HCT116 (cell line): ENCODE results near the gene SH3PXD2A. TPM values are rescaled to one million over a fixed set of nuclear protein-coding genes. Genes with fewer than 3 reads are reported as not detected.

Experiments used
- ATAC-seq: fragments of 200-7000 bp; cut with Tn5 transposase; 2 replicates; pipeline ENCODE4 v1.9.1; 2020; ENCODE audit warnings: mild to moderate bottlenecking, moderate library complexity
- BruUV-seq: library from RNA; stranded (reverse); fragments of 400-500 nt; replicated peaks from 2 replicates; lab custom pipeline; 2021; lab: Mats Ljungman, UMichigan
- CTCF ChIA-PET: fragments of 300-600 bp; sonication (Branson Sonifier 250); formaldehyde crosslinking; loops from one replicate; lab custom pipeline; 2021; ENCODE audit warnings: antibody characterized with exemption; lab: Charles Lee
- POLR2A ChIA-PET: fragments of 300-600, 350-600 bp; sonication (Branson Sonifier 250); formaldehyde crosslinking; loops from one replicate; lab custom pipeline; 2021; ENCODE audit warnings: antibody characterized with exemption; lab: Charles Lee
- RAD21 ChIA-PET, 2 experiments: fragments of 300-600 bp; sonication (Branson Sonifier 250); formaldehyde crosslinking; loops; one replicate each; lab custom pipeline; 2023; ENCODE audit warnings: low total read pairs in 2 of 2; ENCODE audit not compliant: uncharacterized antibody in 2 of 2, unreplicated experiment in 2 of 2, low non-redundant PET in 1 of 2; lab: Charles Lee
- DNase-seq: peaks from one replicate; pipeline ENCODE4 v3.0.0-alpha.2; 2010; ENCODE audit warnings: low read depth, low spot score
- H2AFZ ChIP-seq: fragments of 200-600 bp; shearing (Covaris generic), sonication (generic); 2 replicates; pipeline ENCODE4 v1.6.1; 2017; ENCODE audit warnings: low read depth, mixed run types, mixed read lengths, antibody characterized with exemption, low read length; ENCODE audit not compliant: poor library complexity, severe bottlenecking
- H3K27ac ChIP-seq: 2 replicates; pipeline ENCODE4 v1.5.1; 2012; ENCODE audit warnings: low read depth, low read length
- H3K27me3 ChIP-seq: fragments of 200-600 bp; sonication (generic); 2 replicates; pipeline ENCODE4 v1.6.1; 2016; ENCODE audit warnings: mixed run types, low read length, mixed read lengths; ENCODE audit not compliant: insufficient read depth
- H3K36me3 ChIP-seq, 2 experiments: fragments of 200-500 bp in 1 of 2; fragments of 200-600 bp in 1 of 2; sonication (Bioruptor generic) in 1 of 2; sonication (generic) in 1 of 2; 2 replicates each; pipeline versions ENCODE4 v1.5.1 to v1.6.1; 2014 to 2016; ENCODE audit warnings: low read length in 2 of 2, inconsistent platforms in 1 of 2, mixed read lengths in 1 of 2, mixed run types in 1 of 2; ENCODE audit not compliant: insufficient read depth in 2 of 2, control insufficient read depth in 1 of 2
- H3K4me1 ChIP-seq, 2 experiments: fragments of 200-600 bp in 1 of 2; sonication (generic) in 1 of 2; 2 replicates each; pipeline versions ENCODE4 v1.5.1 to v1.6.1; 2012 to 2017; ENCODE audit warnings: low read length in 2 of 2, inconsistent platforms in 1 of 2, mild to moderate bottlenecking in 1 of 2, mixed read lengths in 1 of 2, mixed run types in 1 of 2, moderate library complexity in 1 of 2; ENCODE audit not compliant: insufficient read depth in 2 of 2, control insufficient read depth in 1 of 2
- H3K4me2 ChIP-seq: fragments of 200-600 bp; sonication (generic); 2 replicates; pipeline ENCODE4 v1.6.1; 2017; ENCODE audit warnings: mixed run types, low read length, mixed read lengths
- H3K4me3 ChIP-seq, 2 experiments: fragments of 200-600 bp in 1 of 2; sonication (generic) in 1 of 2; replicated peaks in 1 of 2; 2 replicates each; pipeline ENCODE4 v1.5.1; 2011 to 2016; ENCODE audit warnings: low read length in 2 of 2, control low read depth in 1 of 2, low read depth in 1 of 2, mild to moderate bottlenecking in 1 of 2, mixed read lengths in 1 of 2, mixed run types in 1 of 2
- H3K79me2 ChIP-seq: fragments of 200-600 bp; sonication (generic); 2 replicates; pipeline ENCODE4 v1.6.1; 2017; ENCODE audit warnings: mild to moderate bottlenecking, mixed run types, low read length, moderate library complexity, mixed read lengths; ENCODE audit not compliant: insufficient read depth
- H3K9ac ChIP-seq: fragments of 200-600 bp; sonication (generic); 2 replicates; pipeline ENCODE4 v1.6.1; 2016; ENCODE audit warnings: low read length, mixed read lengths
- H3K9me2 ChIP-seq: fragments of 200-600 bp; sonication (generic), shearing (Covaris generic); 2 replicates; pipeline ENCODE4 v1.6.1; 2017; ENCODE audit warnings: mixed run types, mild to moderate bottlenecking, moderate library complexity; ENCODE audit not compliant: insufficient read depth
- H3K9me3 ChIP-seq, 2 experiments: fragments of 200-500 bp in 1 of 2; fragments of 200-600 bp in 1 of 2; sonication (Bioruptor generic) in 1 of 2; sonication (generic) in 1 of 2; 2 replicates each; pipeline ENCODE4 v1.6.1; 2014 to 2017; ENCODE audit warnings: low read length in 2 of 2, mixed read lengths in 2 of 2, inconsistent platforms in 1 of 2, low read depth in 1 of 2, mild to moderate bottlenecking in 1 of 2, mixed run types in 1 of 2, moderate library complexity in 1 of 2; ENCODE audit not compliant: control insufficient read depth in 1 of 2, insufficient read depth in 1 of 2
- H4K20me1 ChIP-seq: fragments of 200-600 bp; sonication (generic), shearing (Covaris generic); 2 replicates; pipeline ENCODE4 v1.6.1; 2017; ENCODE audit warnings: mixed run types, mild to moderate bottlenecking, moderate library complexity; ENCODE audit not compliant: insufficient read depth
- ATF3 ChIP-seq: IDR thresholded peaks from 2 replicates; pipeline ENCODE4 v1.6.1; 2012
- CTCF ChIP-seq, 3 experiments: fragments of 200-600 bp in 1 of 3; sonication (generic) in 1 of 3; IDR thresholded peaks in 2 of 3; conservative IDR thresholded peaks in 1 of 3; 2 replicates each; pipeline ENCODE4 v1.5.1; 2012 to 2017; ENCODE audit warnings: low read depth in 2 of 3, low read length in 2 of 3, antibody characterized with exemption in 1 of 3, borderline replicate concordance in 1 of 3, control low read depth in 1 of 3, mild to moderate bottlenecking in 1 of 3, mixed read lengths in 1 of 3, mixed run types in 1 of 3, moderate library complexity in 1 of 3; ENCODE audit not compliant: insufficient read depth in 1 of 3
- EGR1 ChIP-seq: IDR thresholded peaks from 2 replicates; pipeline ENCODE4 v1.6.1; 2012; ENCODE audit warnings: low read depth
- EZH2phosphoT487 ChIP-seq: fragments of 200-600 bp; IDR thresholded peaks from 2 replicates; pipeline ENCODE4 v1.6.1; 2018; ENCODE audit warnings: antibody characterized with exemption, borderline replicate concordance
- FOSL1 ChIP-seq: IDR thresholded peaks from 2 replicates; pipeline ENCODE4 v1.6.1; 2012; ENCODE audit warnings: low read depth
- JUND ChIP-seq: IDR thresholded peaks from 2 replicates; pipeline ENCODE4 v1.6.1; 2012
- MAX ChIP-seq: IDR thresholded peaks from 2 replicates; pipeline ENCODE4 v1.6.1; 2012
- POLR2A ChIP-seq: IDR thresholded peaks from 2 replicates; pipeline ENCODE4 v1.7.0; 2011; ENCODE audit warnings: borderline replicate concordance; ENCODE audit not compliant: insufficient read depth, insufficient read length; ENCODE audit errors: extremely low read depth
- POLR2AphosphoS5 ChIP-seq: IDR thresholded peaks from 2 replicates; pipeline ENCODE4 v1.6.1; 2011; ENCODE audit warnings: mild to moderate bottlenecking, low read depth, low read length, moderate library complexity
- SIN3A ChIP-seq: IDR thresholded peaks from 2 replicates; pipeline ENCODE4 v1.6.1; 2012; ENCODE audit warnings: low read depth
- SP1 ChIP-seq: IDR thresholded peaks from 2 replicates; pipeline ENCODE4 v1.6.1; 2012; ENCODE audit warnings: low read depth
- SRF ChIP-seq: IDR thresholded peaks from 2 replicates; pipeline ENCODE4 v1.6.1; 2012; ENCODE audit warnings: low read depth
- TCF7L2 ChIP-seq: IDR thresholded peaks from 2 replicates; pipeline ENCODE4 v1.7.0; 2011; ENCODE audit warnings: borderline replicate concordance, inconsistent platforms; ENCODE audit not compliant: insufficient read depth, insufficient read length; ENCODE audit errors: extremely low read depth
- YY1 ChIP-seq: IDR thresholded peaks from 2 replicates; pipeline ENCODE4 v1.6.1; 2011; ENCODE audit warnings: low read length, low read depth, moderate library complexity, mild to moderate bottlenecking; ENCODE audit not compliant: insufficient replicate concordance; ENCODE audit errors: extremely low read depth
- ZFX ChIP-seq: fragments of 450-650 bp; IDR thresholded peaks from 2 replicates; pipeline ENCODE4 v1.6.1; 2017
- ZNF274 ChIP-seq: fragments of 200-500 bp; sonication (Bioruptor generic); IDR thresholded peaks from 2 replicates; pipeline ENCODE4 v1.6.1; 2014; ENCODE audit warnings: mild to moderate bottlenecking, low read depth, low read length, inconsistent platforms
- intact Hi-C: fragments of 100-400 bp; cut with micrococcal nuclease; formaldehyde crosslinking; loops from 2 replicates; pipeline ENCODE4 v1.10.0; 2022
- total RNA-seq: library from RNA; stranded (reverse); gene quantifications from one replicate; pipeline ENCODE4 v1.2.1, GENCODE V29; 2021; ENCODE audit not compliant: unreplicated experiment
- TF ChIP-seq, protein P1 (sequence below): IDR thresholded peaks from 2 replicates; pipeline ENCODE4 v1.6.1; 2011; ENCODE audit warnings: mild to moderate bottlenecking, low read length, moderate library complexity; ENCODE audit not compliant: insufficient replicate concordance; ENCODE audit errors: extremely low read depth
- TF ChIP-seq, protein P2 (sequence below): IDR thresholded peaks from 2 replicates; pipeline ENCODE4 v1.6.1; 2012; ENCODE audit warnings: low read depth

Gene SH3PXD2A
- total RNA-seq, 1 experiment from 2014 or later, result 8.7 TPM

GRCh38 chr10:103787331-103787730, 68.0 kb downstream of the SH3PXD2A start:
- no peaks in the 10 kb centered on the region for H3K9me3 ChIP-seq
- H3K79me2 ChIP-seq, result no peaks in the 10 kb centered on the region
- no peaks in the 10 kb centered on the region for H4K20me1 ChIP-seq
- RAD21 ChIA-PET, result no interaction called here
- peaks cover 6 to 11% of the 10 kb centered on the region in 2 experiments; a peak in 3 of 4 replicates for H3K4me1 ChIP-seq
- H3K27ac ChIP-seq, result no peak overlapping the region
- no TSS peak for BruUV-seq
- CTCF ChIA-PET, result no interaction called here
- H3K36me3 ChIP-seq, result no peaks in the 10 kb centered on the region
- no peaks in the 10 kb centered on the region; the same call in 1 of the 2 replicates for H3K27me3 ChIP-seq
- intact Hi-C loops, result no loop called here
- no peak for ATAC-seq
- H2AFZ ChIP-seq, result no peak overlapping the region
- TF ChIP-seq ZFX, result no peak
- no peak for TF ChIP-seq POLR2AphosphoS5
- no peak for TF ChIP-seq ZNF274
- TF ChIP-seq EZH2phosphoT487, result no peak
- TF ChIP-seq JUND, result no peak
- no peak for TF ChIP-seq CTCF (IDR thresholded peaks at IDR 0.05 in 2 of 3, conservative IDR thresholded peaks at IDR 0.05 in 1 of 3; ENCODE audit: borderline replicate concordance in 1 of 3, insufficient read depth in 1 of 3, low read depth in 2 of 3, low read length in 2 of 3)
- no peak for TF ChIP-seq SP1
- no peak for TF ChIP-seq YY1
- no peak for TF ChIP-seq EGR1
- TF ChIP-seq SIN3A, result no peak
- TF ChIP-seq SRF, result no peak
- TF ChIP-seq FOSL1, result no peak
- TF ChIP-seq, protein P1, sequence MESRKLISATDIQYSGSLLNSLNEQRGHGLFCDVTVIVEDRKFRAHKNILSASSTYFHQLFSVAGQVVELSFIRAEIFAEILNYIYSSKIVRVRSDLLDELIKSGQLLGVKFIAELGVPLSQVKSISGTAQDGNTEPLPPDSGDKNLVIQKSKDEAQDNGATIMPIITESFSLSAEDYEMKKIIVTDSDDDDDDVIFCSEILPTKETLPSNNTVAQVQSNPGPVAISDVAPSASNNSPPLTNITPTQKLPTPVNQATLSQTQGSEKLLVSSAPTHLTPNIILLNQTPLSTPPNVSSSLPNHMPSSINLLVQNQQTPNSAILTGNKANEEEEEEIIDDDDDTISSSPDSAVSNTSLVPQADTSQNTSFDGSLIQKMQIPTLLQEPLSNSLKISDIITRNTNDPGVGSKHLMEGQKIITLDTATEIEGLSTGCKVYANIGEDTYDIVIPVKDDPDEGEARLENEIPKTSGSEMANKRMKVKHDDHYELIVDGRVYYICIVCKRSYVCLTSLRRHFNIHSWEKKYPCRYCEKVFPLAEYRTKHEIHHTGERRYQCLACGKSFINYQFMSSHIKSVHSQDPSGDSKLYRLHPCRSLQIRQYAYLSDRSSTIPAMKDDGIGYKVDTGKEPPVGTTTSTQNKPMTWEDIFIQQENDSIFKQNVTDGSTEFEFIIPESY, result no peak
- TF ChIP-seq TCF7L2, result no peak
- TF ChIP-seq MAX, result no peak
- no peak for TF ChIP-seq POLR2A
- TF ChIP-seq, protein P2, sequence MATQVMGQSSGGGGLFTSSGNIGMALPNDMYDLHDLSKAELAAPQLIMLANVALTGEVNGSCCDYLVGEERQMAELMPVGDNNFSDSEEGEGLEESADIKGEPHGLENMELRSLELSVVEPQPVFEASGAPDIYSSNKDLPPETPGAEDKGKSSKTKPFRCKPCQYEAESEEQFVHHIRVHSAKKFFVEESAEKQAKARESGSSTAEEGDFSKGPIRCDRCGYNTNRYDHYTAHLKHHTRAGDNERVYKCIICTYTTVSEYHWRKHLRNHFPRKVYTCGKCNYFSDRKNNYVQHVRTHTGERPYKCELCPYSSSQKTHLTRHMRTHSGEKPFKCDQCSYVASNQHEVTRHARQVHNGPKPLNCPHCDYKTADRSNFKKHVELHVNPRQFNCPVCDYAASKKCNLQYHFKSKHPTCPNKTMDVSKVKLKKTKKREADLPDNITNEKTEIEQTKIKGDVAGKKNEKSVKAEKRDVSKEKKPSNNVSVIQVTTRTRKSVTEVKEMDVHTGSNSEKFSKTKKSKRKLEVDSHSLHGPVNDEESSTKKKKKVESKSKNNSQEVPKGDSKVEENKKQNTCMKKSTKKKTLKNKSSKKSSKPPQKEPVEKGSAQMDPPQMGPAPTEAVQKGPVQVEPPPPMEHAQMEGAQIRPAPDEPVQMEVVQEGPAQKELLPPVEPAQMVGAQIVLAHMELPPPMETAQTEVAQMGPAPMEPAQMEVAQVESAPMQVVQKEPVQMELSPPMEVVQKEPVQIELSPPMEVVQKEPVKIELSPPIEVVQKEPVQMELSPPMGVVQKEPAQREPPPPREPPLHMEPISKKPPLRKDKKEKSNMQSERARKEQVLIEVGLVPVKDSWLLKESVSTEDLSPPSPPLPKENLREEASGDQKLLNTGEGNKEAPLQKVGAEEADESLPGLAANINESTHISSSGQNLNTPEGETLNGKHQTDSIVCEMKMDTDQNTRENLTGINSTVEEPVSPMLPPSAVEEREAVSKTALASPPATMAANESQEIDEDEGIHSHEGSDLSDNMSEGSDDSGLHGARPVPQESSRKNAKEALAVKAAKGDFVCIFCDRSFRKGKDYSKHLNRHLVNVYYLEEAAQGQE, result no peak
- no peak for TF ChIP-seq ATF3
- POLR2A ChIA-PET, result no interaction called here
- no peak overlapping the region for H3K4me3 ChIP-seq
- no peaks in the 10 kb centered on the region for H3K9me2 ChIP-seq
- H3K9ac ChIP-seq, result no peak overlapping the region
- DNase-seq, result no peak
- H3K4me2 ChIP-seq, result no peak overlapping the region
